GM21515 (cell line): ENCODE data around the gene NDUFAF2.

ENCODE experiments used
- ATAC-seq: cut with Tn5 transposase; IDR thresholded peaks from one replicate; pipeline ENCODE4 v1.9.1; 2021; ENCODE audit not compliant: unreplicated experiment

NDUFAF2 gene

GRCh38 chr5:61115968-61116367, 171.0 kb downstream of the NDUFAF2 start:
- ATAC-seq: peak; percentile 79

- no peak for ATAC-seq
These were observed 174.1 kb downstream of the NDUFAF2 start for GRCh38 chr5:61119066-61119465.

DNA sequence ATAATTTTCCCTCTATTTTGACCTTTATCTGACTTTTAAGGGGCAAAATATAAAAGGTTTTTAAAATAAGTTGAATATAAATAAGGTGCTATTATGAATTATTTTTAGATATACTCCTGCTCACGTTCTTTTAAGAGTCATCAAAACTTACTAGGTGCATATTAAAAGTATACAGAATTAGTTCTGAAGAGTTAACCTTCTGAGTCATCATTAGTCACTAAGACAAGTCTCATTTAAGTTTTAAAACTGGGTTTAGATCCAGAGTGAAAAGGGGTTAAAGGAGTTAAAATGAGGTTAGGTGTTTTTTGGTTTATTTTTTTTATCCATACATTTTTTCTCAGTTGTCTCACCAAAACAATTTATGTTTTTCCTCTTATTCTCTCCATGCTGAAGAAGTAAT, 175.5 kb downstream of the NDUFAF2 start:
- ATAC-seq: no peak

DNA sequence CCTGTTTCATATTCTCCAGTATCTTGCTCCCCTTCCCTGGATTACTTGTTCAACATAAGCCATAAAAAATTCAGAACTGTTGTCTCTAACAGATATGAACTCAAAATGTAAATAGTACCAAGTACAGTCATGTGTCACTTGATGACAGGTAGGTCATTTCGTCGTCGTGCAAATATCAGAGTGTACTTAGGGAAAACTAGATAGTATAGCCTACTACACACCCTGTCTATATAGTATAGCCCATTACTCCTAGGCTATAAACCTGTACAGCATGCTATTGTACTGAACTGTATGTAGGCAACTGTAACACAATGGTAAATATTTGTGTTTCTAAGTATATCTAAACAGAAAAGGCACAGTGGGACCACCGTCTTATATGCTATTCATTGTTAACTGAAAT, 178.1 kb downstream of the NDUFAF2 start:
- no peak for ATAC-seq

DNA sequence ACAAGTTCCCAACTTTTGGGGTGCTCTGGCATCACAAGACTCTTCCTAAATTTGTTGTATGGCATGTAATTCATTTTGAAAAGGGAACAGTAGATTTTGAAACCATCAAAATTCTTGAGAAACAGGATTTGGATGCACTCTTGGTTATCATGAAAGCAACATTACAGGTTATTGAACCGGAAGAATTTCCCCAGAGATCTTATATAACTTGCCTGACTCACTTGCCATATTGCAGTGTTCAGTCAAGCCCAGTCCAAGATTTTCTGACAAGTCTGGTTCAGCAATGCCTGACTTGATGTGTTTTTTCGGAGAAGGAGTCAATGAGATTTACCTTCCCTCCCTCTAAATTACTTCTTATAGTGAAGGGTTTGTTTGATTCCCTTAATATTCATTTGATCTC, 185.3 kb downstream of the NDUFAF2 start:
- no peak for ATAC-seq

DNA sequence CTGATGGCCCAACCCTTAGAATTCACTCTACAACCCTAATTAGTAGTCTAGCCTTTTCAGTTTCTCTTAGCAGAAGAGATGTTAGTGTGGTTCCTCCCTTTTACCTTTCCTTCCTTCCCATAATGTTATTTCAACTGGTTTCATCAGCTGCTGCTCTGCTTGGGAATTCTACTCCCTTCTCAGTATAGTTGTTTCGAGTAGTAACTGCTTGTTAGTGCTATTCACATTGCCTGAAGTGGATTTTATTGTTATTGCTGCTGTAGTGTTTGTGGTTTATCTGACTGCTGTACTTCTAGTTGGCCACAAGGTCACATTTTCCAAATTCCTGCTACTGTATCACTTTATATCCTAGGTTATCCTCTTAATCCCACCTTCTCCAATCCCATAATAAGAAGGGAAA, 187.6 kb downstream of the NDUFAF2 start:
- ATAC-seq: no peak

DNA sequence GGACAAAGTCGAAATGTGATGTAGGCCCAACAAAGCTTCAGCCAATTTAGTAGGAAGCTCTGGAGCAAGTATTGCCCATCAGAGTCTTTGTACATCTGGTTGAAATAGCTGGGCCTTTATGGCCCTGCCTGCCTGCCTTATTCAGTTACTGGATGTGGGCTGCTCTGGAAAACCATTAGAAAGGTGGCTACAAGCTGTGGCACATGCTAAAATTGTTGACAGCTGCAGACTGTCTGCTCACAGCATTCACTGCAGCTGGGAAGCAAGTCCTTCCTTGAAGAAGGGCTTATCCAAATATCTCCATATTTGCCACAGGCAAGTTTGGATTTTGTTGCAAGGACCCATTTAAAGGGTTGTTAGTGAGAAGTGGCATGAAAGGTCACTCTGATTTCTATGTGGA, 192.8 kb downstream of the NDUFAF2 start:
- ATAC-seq: no peak

GRCh38 chr5:61139094-61139873, 194.3 kb downstream of the NDUFAF2 start:
- ATAC-seq: no peak

DNA sequence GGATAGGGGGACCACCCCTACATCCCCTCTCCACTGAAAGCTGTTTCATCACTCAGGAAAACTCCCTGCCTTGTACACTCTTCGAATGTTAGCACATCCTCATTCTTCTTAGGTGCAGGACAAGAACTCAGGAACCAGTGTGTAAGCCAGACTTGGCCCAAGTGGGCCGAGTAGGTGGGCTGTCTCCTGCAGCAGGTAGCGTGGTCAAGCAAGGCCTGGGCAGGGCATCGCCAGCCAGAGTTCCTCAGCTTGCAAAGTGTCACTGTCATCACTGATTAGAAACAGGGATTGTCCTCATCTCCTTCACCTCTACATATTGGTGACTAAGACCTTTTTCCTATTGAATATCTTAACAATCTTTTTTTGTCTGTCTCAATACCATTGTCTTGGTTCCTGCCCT, 194.9 kb downstream of the NDUFAF2 start:
- ATAC-seq: no peak

- no peak for ATAC-seq
These were observed 196.8 kb downstream of the NDUFAF2 start for GRCh38 chr5:61141801-61142200.

DNA sequence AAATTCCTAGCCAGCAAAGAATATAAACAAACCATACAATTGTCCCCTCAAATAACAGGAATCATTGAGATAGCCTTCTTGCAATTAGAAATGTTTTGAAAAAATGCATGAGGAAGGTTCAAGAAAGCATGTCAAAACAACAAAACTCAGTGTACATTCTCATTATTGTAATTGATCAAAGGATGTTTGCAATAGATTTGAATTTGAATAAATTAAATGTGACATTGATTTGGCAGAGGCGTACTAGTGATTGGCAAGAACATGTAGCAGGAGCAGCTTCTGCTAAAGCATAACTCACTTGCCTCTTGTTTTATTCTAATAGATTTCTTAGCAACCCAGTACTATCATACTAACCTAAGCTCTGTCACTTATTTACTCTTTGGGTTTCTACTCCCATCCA, 197.4 kb downstream of the NDUFAF2 start:
- no peak for ATAC-seq

DNA sequence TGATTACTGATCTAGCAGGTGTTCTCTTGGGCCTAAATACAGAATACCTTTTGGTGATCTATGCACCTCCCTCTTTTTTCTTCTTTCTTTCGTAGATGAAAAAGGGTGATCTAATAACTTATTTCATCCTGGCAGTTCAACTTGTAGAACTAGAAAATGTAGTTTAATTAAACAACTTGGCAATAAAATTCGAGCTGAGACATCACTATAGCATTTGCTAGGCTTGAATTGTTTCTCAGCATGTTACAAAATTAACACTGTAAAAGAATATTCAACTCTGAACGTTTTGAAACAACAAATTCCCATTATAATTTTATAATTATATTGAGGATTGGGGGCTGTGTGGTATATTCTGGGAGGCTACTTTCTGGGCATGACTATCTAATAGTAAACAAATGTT, 197.8 kb downstream of the NDUFAF2 start:
- no peak for ATAC-seq

GRCh38 chr5:61148515-61148914, 203.5 kb downstream of the NDUFAF2 start:
- ATAC-seq: no peak

DNA sequence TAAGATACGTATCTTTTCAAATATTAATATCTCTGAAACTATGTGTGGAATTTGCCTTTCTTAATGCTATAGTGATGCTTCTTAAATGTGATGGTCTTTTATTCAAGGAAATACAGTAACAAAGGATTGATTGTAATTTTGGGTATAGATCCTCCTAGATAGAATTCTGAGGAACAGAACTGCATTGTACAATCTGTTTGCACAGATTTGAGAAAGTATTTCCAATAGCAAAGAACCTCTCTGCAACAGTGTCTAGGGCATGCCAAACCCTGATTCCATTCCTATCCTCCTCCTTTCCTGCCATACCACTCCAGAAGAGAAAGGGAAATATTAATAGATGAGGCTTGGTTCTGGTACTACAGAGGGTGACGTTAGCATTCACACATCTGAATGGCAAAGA, 206.9 kb downstream of the NDUFAF2 start:
- no peak for ATAC-seq

DNA sequence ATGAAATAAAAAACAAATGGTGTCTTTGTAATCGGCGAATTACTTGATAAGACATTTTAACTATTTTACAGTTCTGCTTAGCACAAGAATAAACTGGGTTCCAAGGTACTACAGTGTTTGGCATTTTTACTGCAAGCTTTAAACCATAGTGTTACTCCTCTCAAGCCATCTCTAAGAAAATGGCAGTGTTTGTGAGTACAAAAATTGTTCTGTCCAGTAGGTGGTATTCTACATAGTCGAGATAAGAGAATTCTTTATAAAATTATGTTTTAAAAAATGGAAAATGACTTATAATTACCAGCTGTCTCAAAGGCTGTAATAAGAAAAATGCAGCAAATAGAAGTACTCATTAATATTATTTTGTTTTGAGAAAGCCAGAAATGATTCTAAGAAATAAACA, 214.1 kb downstream of the NDUFAF2 start:
- no peak for ATAC-seq

- ATAC-seq: no peak
These were observed 214.8 kb downstream of the NDUFAF2 start for GRCh38 chr5:61159836-61160235.

- ATAC-seq: no peak
These were observed 215.5 kb downstream of the NDUFAF2 start for GRCh38 chr5:61160497-61160896.

- peak; percentile 97 for ATAC-seq
These were observed 217.2 kb downstream of the NDUFAF2 start, which contains the start of gene SMIM15 for GRCh38 chr5:61162010-61162831. SMIM15 (minus strand) TSS chr5:61162468; CDS start chr5:61160171, 2,297 bp downstream.

GRCh38 chr5:61162832-61163567, 218.0 kb downstream of the NDUFAF2 start:
- no peak for ATAC-seq

- ATAC-seq: no peak
These were observed 218.9 kb downstream of the NDUFAF2 start for GRCh38 chr5:61163905-61164304.

GRCh38 chr5:61167382-61167781, 222.4 kb downstream of the NDUFAF2 start:
- ATAC-seq: no peak

DNA sequence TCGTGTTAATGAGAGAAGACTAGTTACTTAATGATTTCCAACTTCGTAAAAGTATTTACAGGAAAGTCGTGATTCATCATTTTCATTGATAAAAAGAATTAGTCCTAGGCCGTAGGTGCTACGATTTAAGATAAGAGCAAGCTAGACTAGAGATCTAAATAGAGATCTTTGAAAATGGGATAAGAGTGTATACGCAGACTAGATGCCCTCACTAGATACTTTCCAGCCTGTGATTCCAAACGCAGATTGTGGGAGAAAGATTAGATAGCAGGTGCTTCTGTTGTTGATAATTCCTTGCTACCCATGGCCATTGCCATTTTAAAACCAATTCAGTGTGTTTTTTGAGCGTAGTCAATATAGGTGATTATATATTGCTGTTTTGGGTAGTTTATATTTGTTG, 223.9 kb downstream of the NDUFAF2 start:
- no peak for ATAC-seq
